Neural crest cell (in vitro differentiated cells): ENCODE data around the gene PLAC1. TPM values are rescaled to one million over a fixed set of nuclear protein-coding genes. Genes with fewer than 3 reads are reported as not detected.

Experiments
- DNase-seq: peaks from one replicate; pipeline ENCODE4 v3.0.0; 2021; ENCODE audit warnings: low read depth, mixed read lengths, low spot score
- H3K27ac Mint-ChIP-seq: one replicate; pipeline ENCODE4 v1.8.0; 2021; ENCODE audit warnings: mild to moderate bottlenecking, mixed read lengths; ENCODE audit not compliant: unreplicated experiment
- H3K27me3 Mint-ChIP-seq: 2 replicates; pipeline ENCODE4 v1.8.0; 2021; ENCODE audit warnings: low read depth, mild to moderate bottlenecking, mixed read lengths
- H3K36me3 Mint-ChIP-seq: 2 replicates; pipeline ENCODE4 v1.8.0; 2021; ENCODE audit warnings: low read depth, mild to moderate bottlenecking, mixed read lengths
- H3K4me1 Mint-ChIP-seq: 2 replicates; pipeline ENCODE4 v1.8.0; 2021; ENCODE audit warnings: mixed read lengths
- H3K4me3 Mint-ChIP-seq: one replicate; pipeline ENCODE4 v1.8.0; 2021; ENCODE audit warnings: mild to moderate bottlenecking, mixed read lengths
- H3K9me3 Mint-ChIP-seq: 2 replicates; pipeline ENCODE4 v1.8.0; 2021; ENCODE audit warnings: mixed read lengths
- CTCF ChIP-seq: fragments of 200-600 bp; sonication (generic); conservative IDR thresholded peaks from 2 replicates; pipeline ENCODE4 v1.5.0; 2021; ENCODE audit warnings: antibody characterized with exemption, mild to moderate bottlenecking
- total RNA-seq: library from RNA; stranded (reverse); gene quantifications from 2 replicates; pipeline ENCODE4 v1.2.1, GENCODE V29; 2021

The PLAC1 gene
- total RNA-seq, 1 donor from 2014 or later, result not detected

DNA sequence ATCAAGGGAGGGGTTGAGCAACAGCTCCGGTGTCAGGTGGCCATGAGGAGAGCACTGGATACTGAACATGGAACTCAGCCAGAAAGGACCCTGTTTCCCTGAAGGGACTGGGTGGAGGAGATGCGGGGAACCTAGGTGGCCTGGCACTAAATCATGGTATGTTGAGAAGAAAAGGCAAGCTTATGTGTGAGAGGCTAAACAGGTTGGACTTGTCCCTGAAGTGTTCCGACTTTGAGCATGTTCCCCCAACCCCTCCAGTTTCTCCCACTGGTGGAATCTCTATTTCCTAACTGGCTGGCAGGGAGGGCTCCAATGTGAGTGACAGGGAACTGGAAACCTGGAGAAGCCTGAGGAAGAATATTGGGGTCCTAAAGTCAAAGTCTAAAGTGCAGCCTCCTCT lies 69.5 kb downstream of the PLAC1 start:
- no peak for TF ChIP-seq CTCF
- no peak for DNase-seq
- H3K4me3 Mint-ChIP-seq, result no peak overlapping the region
- H3K9me3 Mint-ChIP-seq, result peaks cover 5% of the 10 kb centered on the region
- no peaks in the 10 kb centered on the region for H3K4me1 Mint-ChIP-seq
- no peaks in the 10 kb centered on the region for H3K27me3 Mint-ChIP-seq
- H3K27ac Mint-ChIP-seq, result no peak overlapping the region
- no peaks in the 10 kb centered on the region for H3K36me3 Mint-ChIP-seq

- DNase-seq, result no peak
- H3K9me3 Mint-ChIP-seq, result peaks cover 3% of the 10 kb centered on the region
- H3K27ac Mint-ChIP-seq, result no peak overlapping the region
- TF ChIP-seq CTCF, result no peak
- H3K36me3 Mint-ChIP-seq, result no peaks in the 10 kb centered on the region
- H3K27me3 Mint-ChIP-seq, result no peaks in the 10 kb centered on the region
- H3K4me3 Mint-ChIP-seq, result no peak overlapping the region
- H3K4me1 Mint-ChIP-seq, result no peaks in the 10 kb centered on the region
These were observed 77.4 kb downstream of the PLAC1 start for GRCh38 chrX:134580907-134581306.

DNA sequence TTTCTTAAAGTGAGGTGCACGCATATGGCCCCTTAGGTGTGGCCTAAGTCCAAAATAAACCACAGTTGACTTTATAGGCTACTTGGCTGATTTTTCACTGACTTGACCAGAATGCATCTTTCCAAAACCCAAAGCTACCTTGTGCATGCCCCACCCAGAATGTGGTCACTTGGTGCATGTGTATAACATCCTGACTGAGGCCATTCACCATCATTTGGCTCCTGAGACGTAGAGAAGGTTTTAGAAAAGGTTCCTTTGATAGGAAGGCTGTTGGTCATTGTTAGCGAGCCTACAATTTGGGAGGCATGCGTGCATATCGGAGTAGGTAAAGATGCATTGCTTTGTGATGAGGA lies 84.6 kb downstream of the PLAC1 start:
- H3K27ac Mint-ChIP-seq, result no peak overlapping the region
- H3K36me3 Mint-ChIP-seq, result no peaks in the 10 kb centered on the region
- H3K4me3 Mint-ChIP-seq, result no peak overlapping the region
- no peak for DNase-seq
- TF ChIP-seq CTCF, result no peak
- H3K9me3 Mint-ChIP-seq, result peaks cover 3% of the 10 kb centered on the region
- H3K27me3 Mint-ChIP-seq, result no peaks in the 10 kb centered on the region
- peaks cover 26% of the 10 kb centered on the region for H3K4me1 Mint-ChIP-seq

- H3K4me1 Mint-ChIP-seq, result peaks cover 31% of the 10 kb centered on the region
- H3K4me3 Mint-ChIP-seq, result no peak overlapping the region
- H3K9me3 Mint-ChIP-seq, result peaks cover 3% of the 10 kb centered on the region
- no peak for DNase-seq
- no peaks in the 10 kb centered on the region for H3K27me3 Mint-ChIP-seq
- no peaks in the 10 kb centered on the region for H3K36me3 Mint-ChIP-seq
- no peak for TF ChIP-seq CTCF
- H3K27ac Mint-ChIP-seq, result no peak overlapping the region
These were observed 85.2 kb downstream of the PLAC1 start for GRCh38 chrX:134572816-134573682.

DNA sequence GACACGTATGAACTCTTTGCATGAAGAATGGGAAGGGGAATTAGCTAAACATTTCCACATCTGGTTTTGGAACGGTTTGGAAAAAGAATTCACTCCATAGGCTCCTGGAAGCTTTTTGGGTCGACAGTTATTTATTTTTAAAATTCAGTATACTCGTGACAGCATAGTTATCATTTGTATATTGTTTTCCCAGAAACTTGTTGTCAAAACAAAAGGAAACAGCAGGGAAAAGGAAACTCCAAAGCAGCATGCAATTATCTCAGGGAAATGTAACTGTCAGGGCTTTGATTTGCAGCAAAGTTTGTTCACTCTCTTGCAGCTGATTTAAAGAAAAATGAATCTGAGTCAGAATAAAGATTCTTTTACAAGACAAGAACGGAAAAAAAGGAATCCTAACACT lies 86.5 kb downstream of the PLAC1 start:
- no peaks in the 10 kb centered on the region for H3K36me3 Mint-ChIP-seq
- no peak for DNase-seq
- peaks cover 31% of the 10 kb centered on the region for H3K4me1 Mint-ChIP-seq
- no peaks in the 10 kb centered on the region for H3K27me3 Mint-ChIP-seq
- TF ChIP-seq CTCF, result no peak
- no peak overlapping the region for H3K4me3 Mint-ChIP-seq
- H3K27ac Mint-ChIP-seq, result no peak overlapping the region
- no peaks in the 10 kb centered on the region for H3K9me3 Mint-ChIP-seq
